GM12878 (cell line): ENCODE data around the gene DMPK. TPM values are rescaled to one million over a fixed set of nuclear protein-coding genes. Genes with fewer than 3 reads are reported as not detected.
A peak's percentile ranks its signal among the peaks of the same experiment; 100 is the strongest.

Experiments
- ATF7 ChIP-seq: fragments of 450-650 bp; IDR thresholded peaks from 2 replicates; pipeline ENCODE4 v1.6.1; 2016; ENCODE audit warnings: low read depth, mild to moderate bottlenecking
- DPF2 ChIP-seq: fragments of 450-650 bp; IDR thresholded peaks from 2 replicates; pipeline ENCODE4 v1.6.1; 2017; ENCODE audit warnings: mild to moderate bottlenecking
- E2F4 ChIP-seq: IDR thresholded peaks from 2 replicates; pipeline ENCODE4 v1.6.1; 2012; ENCODE audit warnings: low read depth, low read length, improper control_type of control experiment
- E4F1 ChIP-seq: fragments of 450-650 bp; IDR thresholded peaks from 2 replicates; pipeline ENCODE4 v1.6.1; 2018; ENCODE audit warnings: borderline replicate concordance, mild to moderate bottlenecking; ENCODE audit not compliant: partially characterized antibody
- ESRRA ChIP-seq: IDR thresholded peaks from 2 replicates; pipeline ENCODE4 v1.6.1; 2012; ENCODE audit warnings: mild to moderate bottlenecking, low read length, improper control_type of control experiment
- EZH2 ChIP-seq: IDR thresholded peaks from 2 replicates; pipeline ENCODE4 v1.6.1; 2012; ENCODE audit warnings: low read depth, mild to moderate bottlenecking, control low read depth, inconsistent platforms, low read length, borderline replicate concordance; ENCODE audit not compliant: control insufficient read depth
- FOS ChIP-seq: IDR thresholded peaks from 3 replicates; pipeline ENCODE4 v1.6.1; 2011; ENCODE audit warnings: borderline replicate concordance; ENCODE audit not compliant: insufficient read length; ENCODE audit errors: extremely low read depth
- HDAC2 ChIP-seq: fragments of 200-600 bp; sonication (generic); IDR thresholded peaks from 2 replicates; pipeline ENCODE4 v1.6.1; 2017
- HSF1 ChIP-seq: fragments of 150-350 bp; IDR thresholded peaks from 2 replicates; pipeline ENCODE4 v1.6.1; 2014; ENCODE audit warnings: mild to moderate bottlenecking, low read depth, low read length
- KDM1A ChIP-seq: fragments of 200-600 bp; sonication (generic); IDR thresholded peaks from 2 replicates; pipeline ENCODE4 v1.6.1; 2016; ENCODE audit warnings: borderline replicate concordance
- LARP7 ChIP-seq: fragments of 450-650 bp; IDR thresholded peaks from 2 replicates; pipeline ENCODE4 v1.6.1; 2017; ENCODE audit warnings: mild to moderate bottlenecking
- MLLT1 ChIP-seq: fragments of 450-650 bp; IDR thresholded peaks from 2 replicates; pipeline ENCODE4 v1.6.1; 2016; ENCODE audit warnings: mild to moderate bottlenecking
- MXI1 ChIP-seq: fragments of 150-350 bp; IDR thresholded peaks from 2 replicates; pipeline ENCODE4 v1.6.1; 2011; ENCODE audit warnings: low read depth, mild to moderate bottlenecking, inconsistent platforms, low read length, improper control_type of control experiment
- MYB ChIP-seq: fragments of 150-350 bp; IDR thresholded peaks from 2 replicates; pipeline ENCODE4 v1.6.1; 2014; ENCODE audit warnings: mild to moderate bottlenecking, low read depth, low read length, borderline replicate concordance
- NFYA ChIP-seq: IDR thresholded peaks from 2 replicates; pipeline ENCODE4 v1.6.1; 2011; ENCODE audit warnings: low read depth, mild to moderate bottlenecking, low read length, improper control_type of control experiment, borderline replicate concordance
- PAX5 ChIP-seq: IDR thresholded peaks from 2 replicates; pipeline ENCODE4 v1.6.1; 2011; ENCODE audit warnings: low read depth, low read length, borderline replicate concordance
- RELB ChIP-seq: fragments of 450-650 bp; IDR thresholded peaks from 2 replicates; pipeline ENCODE4 v1.6.1; 2017; ENCODE audit warnings: low read depth, mild to moderate bottlenecking, moderate library complexity
- SPI1 ChIP-seq: IDR thresholded peaks from 2 replicates; pipeline ENCODE4 v1.6.1; 2011; ENCODE audit warnings: low read depth, mild to moderate bottlenecking, low read length, moderate library complexity, borderline replicate concordance; ENCODE audit not compliant: insufficient read depth
- SREBF1 ChIP-seq: IDR thresholded peaks from 2 replicates; pipeline ENCODE4 v1.6.1; 2012; ENCODE audit warnings: mild to moderate bottlenecking, low read length
- WRNIP1 ChIP-seq: IDR thresholded peaks from 2 replicates; pipeline ENCODE4 v1.6.1; 2011; ENCODE audit warnings: low read depth, low read length, improper control_type of control experiment, borderline replicate concordance
- ZBED1 ChIP-seq: IDR thresholded peaks from 2 replicates; pipeline ENCODE4 v1.6.1; 2016; ENCODE audit warnings: borderline replicate concordance
- ZNF207 ChIP-seq: fragments of 450-650 bp; IDR thresholded peaks from 2 replicates; pipeline ENCODE4 v1.6.1; 2014; ENCODE audit warnings: antibody characterized with exemption, mild to moderate bottlenecking, borderline replicate concordance
- ZNF217 ChIP-seq: fragments of 450-650 bp; IDR thresholded peaks from 2 replicates; pipeline ENCODE4 v1.6.1; 2017; ENCODE audit warnings: antibody characterized with exemption, mild to moderate bottlenecking
- polyA plus RNA-seq, 11 experiments: library from polyadenylated mRNA; depleted of rRNA in 4 of 11; unstranded in 6 of 11; stranded (reverse) in 5 of 11; fragments of >200 nt; fragmentation: Nextera tagmentation in 4 of 11; fragmentation: Illumina TruSeq in 1 of 11; extraction: Ambion mirVana in 4 of 11; extraction: Trizol in 1 of 11; gene quantifications; 1 replicate in 1 of 11; 2 replicates in 10 of 11; pipeline versions ENCODE4 v1.2.1 to v1.2.3, GENCODE V29; 2011 to 2016; ENCODE audit warnings: inconsistent platforms in 2 of 11, missing spikeins in 2 of 11, low read depth in 1 of 11
- total RNA-seq, 4 experiments: library from RNA; depleted of rRNA in 3 of 4; stranded (reverse); fragments of >200 nt in 3 of 4; fragmentation: Illumina TruSeq in 1 of 4; extraction: Trizol in 1 of 4; gene quantifications; 2 replicates each; pipeline versions ENCODE4 v1.2.1 to v1.2.3, GENCODE V29; 2013 to 2021

The DMPK gene
- total and polyA plus RNA-seq, 10 of the 15 experiments (the other 5 are each of a cell fraction or from before 2014, with no cell fraction given) = 0.60 to 33.6 (median 5.2) TPM

GRCh38 chr19:45768984-45769782, 13.1 kb downstream of the DMPK start, which contains the start of gene SIX5 (continued):
- TF ChIP-seq MLLT1 (peak; percentile 35), MXI1 (0 out of 2 replicates have a peak, but pooled peaks have one; percentile 21), E4F1 (no peak), NFYA (no peak), ZBED1 (no peak), KDM1A (no peak), EZH2 (no peak), RELB (peak; percentile 36), E2F4 (no peak; the same call in 1 of the 2 replicates), ZNF207 (no peak), SREBF1 (no peak), PAX5 (peak; percentile 31; the same call in 1 of the 2 replicates), SPI1 (no peak), FOS (no peak), HSF1 (no peak), DPF2 (no peak), MYB (no peak), LARP7 (no peak), WRNIP1 (no peak), ZNF217 (no peak), ESRRA (no peak), HDAC2 (no peak), ATF7 (no peak)
